Stimulated activated CD8-positive, alpha-beta memory T cell treated with anti-CD3 and anti-CD28 coated beads, Interleukin-4, amount 100 ng/mL, for 4 hours (primary cell): ENCODE data around the gene OSER1.

Experiments
- DNase-seq, 2 donors: peaks; one replicate each; pipeline ENCODE4 v3.0.0-alpha.2; 2020; ENCODE audit warnings: low read depth in 2 of 2, low spot score in 1 of 2

The OSER1 gene

DNA sequence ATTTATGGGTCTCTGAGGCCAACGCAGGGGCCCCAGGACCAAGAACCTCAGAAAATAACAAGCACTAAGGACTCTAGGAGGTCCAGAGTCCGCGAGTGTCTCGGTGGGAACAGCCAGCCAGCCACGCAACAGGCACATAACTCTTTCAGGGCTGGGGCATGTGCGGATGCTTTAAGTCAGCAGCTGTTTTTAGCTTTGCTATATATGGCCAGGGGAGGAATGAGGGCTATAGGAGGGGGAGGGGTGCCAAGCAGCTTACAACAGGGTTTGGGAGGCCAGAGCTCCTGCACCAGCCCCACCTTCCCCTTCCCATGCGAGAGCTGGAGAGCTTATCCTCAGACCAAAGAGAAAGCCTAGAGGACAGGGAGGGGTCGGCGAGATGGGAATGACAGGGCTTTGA, 29.8 kb downstream of the OSER1 start:
- no peak for DNase-seq

DNA sequence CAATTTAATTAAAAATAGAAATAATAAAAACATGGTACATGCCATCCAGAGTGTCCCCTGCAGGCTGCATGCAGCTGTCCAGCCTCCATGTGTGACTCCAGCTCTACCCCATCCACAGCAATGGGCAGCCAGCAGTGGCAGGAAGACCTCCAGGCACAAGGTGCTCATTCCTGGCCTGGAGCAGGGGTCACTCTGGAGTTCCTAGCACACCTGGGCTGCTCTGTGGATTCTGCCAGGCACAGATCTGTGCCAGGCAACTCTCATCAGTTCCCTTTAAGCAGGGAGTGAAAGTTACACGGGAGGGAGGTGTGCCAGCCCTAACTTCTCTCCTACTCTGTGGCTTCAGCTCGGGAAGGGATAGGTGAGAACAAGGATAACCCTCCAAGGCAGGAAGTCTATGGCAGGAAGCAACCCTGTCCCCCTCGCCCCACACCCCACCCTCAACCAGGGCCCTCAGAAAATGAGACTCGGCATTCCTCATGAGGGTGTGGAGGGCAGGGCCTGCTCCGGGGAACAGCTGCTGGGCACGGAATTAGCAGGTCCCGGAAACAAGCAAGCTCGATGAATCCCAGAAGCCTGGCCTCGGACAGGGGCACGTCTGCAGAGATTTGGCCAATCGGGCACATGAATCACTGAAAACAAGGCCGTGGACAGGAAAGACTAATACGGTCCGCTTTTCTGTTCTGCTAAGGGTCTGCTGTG, 33.6 kb downstream of the OSER1 start:
- no peak for DNase-seq

DNA sequence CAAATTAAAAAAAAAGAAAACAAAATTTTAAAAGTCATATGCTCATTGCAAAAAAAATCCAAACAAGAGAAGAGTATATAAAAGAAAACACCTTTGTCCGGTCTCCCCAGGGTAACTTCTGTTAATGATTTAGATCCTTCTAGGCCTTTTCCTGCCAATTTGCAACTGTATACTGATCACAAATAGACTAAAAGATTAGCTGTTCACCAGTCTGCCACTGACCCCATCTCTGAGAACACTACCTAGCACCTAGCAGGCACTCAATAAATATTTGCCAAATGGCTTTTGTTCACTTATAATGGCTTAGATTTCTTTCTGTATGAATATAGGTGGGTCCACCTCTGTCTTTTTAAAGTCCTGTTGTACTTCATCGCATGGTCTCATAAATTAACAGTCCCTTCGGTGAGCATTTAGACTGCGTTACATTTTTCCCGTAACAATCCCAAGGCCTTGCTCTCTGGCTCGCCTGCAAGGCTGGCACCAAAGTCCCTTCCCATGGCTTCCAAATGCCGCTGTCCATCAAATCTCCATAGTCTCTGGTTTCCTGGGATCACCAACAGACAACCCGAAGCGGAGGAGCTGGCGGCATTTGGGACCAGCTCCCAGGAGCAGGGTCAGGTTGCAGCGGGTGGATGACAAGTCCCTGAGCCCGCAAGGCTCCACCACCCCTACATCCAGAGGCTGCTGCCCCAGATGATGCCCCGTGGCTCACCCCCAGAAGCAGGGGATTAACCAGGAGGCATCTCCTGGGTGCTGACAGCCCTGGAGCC, 35.4 kb downstream of the OSER1 start:
- DNase-seq, result no peak

DNA sequence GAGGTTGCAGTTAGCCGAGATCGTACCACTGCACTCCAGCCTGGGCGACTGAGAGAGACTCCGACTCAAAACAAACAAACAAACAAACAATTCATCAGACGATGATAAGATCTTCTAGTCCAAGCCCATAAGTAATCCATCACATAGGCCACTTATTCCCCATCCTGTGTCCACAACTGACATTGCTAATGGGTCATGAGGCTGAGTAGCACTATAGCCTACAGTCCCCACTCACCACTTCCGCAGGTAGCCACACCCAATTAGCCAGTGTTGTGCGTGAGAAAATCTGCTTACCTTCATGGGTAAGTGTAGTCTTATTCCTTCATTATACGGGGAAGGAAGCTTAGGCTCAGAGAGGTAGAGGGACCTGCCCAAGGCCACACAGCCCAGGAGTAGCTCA, 36.7 kb downstream of the OSER1 start:
- DNase-seq, result no peak

DNA sequence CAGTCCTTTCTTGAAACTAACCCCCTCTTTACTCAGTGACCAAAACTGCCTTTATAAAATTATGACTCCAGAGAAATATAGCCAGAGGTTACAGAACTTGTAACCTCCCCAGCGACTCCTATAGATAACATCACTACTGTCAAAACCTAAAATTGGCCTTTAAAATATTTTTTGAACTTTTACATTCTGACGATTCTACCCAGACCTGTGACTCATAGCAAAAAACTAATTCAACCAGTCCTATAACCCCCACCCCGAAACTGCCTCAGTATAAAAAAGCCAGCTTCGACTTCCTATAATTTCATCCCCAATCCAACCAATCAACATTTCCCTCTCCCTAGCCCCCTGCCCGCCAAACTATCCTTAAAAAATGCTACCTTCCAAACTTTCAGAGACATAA, 37.5 kb downstream of the OSER1 start:
- no peak for DNase-seq

DNA sequence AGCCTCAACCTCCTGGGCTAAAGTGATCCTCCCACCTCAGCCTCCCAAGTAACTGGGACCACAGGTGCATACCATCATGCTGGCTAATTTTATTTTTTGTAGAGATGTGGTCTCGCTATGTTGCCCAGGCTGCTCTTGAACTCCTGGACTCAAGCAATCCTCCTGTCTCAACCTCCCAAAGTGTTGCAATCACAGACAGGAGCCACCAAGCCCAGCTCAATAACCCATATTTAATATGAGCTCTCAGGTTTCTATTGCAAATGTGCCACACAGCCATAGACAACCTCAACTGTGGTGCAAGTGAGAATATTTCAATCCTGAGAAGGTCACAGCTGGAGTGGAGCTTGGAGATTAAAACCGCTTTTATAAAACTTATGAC, 38.0 kb downstream of the OSER1 start:
- DNase-seq, result no peak

DNA sequence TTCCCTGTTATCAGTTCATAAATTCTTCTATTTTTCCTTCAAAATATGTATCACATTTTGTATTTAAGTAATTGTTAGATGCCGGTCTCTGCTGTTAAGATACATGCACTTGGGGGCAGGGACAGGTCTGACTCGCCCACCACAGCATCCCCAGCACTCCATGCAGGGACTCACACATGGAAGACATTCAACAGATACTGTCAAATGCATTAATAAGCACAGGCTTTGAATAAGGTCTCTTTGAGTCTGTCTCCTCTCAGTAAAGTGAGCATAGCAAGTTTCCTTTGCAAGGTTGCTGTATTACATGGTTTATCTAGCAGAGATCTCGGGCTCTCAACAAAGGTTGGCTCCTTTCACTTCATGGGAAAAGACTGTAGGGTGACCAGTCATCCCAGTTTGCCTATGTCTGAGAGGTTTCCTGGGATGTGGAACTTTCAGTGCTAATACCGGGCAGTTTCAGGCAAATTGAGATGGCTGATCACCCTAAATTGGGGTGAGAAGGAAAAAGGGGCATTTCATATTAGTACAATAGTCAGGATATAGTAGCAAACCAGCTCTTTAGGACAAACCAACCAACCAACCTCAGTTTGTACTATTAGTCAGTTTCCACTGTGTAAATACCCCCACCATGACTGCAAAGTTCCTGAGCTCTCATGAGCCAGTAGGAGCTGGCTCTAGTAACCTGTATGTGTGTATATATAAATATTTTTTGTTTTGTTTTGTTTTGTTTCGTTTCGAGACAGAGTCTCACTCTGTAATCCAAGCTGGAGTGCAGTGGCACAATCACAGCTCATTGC, 38.6 kb downstream of the OSER1 start:
- no peak for DNase-seq

DNA sequence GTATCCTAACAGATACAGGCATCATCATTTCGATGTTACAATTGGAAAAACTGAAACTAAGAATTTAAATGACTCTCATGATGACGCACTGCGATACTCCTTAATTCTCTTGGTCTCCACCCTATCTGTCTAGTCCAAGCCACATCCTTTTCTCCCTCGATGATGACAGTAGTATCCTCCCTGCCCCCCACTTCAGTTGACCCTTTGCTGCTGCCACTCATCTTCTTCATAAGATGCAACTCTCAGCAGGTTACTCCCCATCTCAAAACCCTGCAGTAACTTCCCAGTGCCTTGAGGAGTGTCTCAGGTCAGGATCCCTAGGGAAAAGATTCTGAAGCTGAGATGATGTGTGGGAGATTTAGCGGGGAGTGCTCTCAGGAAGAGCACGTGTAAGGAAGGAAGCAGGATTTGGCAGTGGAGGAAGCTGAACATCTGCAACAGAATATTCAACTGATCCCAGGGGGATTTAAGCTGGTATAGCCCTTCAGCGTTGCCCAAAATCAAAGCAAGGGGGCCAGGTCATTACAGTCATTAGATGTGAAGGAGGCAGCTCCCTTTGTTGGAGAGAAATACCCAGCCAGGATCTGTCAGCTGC, 39.7 kb downstream of the OSER1 start:
- DNase-seq, result no peak

DNA sequence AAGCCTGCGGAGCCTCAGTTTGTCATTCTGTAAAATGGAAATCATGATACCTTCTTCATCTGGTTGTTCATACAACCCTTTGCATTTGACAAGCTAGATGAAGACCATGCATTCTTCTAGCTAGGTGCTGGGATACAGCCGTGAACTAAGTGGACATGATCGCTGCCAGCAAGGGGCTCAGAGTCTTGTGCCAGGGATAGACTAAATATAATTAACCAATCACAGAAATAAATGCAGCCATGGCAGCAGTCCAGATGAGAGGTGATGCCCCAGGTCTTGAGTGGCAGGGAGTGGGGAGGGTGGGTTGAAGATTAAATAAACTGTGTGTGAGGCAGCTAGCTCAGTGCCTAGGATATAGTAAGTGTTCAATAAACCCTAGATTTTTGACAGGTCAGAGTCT, 42.8 kb downstream of the OSER1 start:
- no peak for DNase-seq

DNA sequence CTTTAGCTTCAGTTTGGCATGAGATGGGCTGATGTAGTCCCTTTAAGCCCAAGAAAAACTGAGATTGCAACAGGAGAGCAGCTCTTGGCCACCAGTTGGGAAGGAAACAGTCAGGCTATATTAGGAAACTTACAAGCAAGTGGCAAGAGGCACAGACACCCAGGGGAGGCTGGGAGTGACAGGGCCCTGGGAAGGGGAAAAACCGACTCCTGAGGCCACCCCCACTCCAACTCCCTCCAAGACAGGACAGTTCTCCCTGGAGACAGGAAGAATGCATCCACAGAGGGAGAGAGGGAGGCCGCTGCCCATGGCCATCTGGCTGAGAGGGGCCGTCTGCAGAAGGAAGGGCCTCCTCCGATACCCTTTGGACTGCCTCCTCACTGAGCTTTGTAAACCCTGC, 44.1 kb downstream of the OSER1 start:
- no peak for DNase-seq

DNA sequence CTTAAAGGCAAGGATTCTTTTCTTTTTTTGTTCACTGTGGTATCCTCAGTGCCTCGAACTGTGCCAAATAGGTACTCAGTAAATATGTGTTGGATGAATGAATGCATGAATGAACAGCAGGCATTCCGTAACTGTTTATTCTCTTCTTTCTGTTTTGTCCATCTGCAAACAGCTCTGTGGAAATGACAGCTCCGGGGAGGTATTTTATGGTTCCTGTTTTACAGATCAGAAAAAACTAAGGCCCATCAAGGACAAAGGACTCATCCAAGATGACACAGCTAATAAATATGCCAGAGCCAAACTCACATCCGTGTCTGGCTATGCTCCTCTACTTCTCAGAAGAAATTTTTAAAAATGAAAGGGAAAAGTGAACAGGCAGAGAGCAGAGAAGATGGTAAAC, 44.6 kb downstream of the OSER1 start:
- DNase-seq, result no peak

DNA sequence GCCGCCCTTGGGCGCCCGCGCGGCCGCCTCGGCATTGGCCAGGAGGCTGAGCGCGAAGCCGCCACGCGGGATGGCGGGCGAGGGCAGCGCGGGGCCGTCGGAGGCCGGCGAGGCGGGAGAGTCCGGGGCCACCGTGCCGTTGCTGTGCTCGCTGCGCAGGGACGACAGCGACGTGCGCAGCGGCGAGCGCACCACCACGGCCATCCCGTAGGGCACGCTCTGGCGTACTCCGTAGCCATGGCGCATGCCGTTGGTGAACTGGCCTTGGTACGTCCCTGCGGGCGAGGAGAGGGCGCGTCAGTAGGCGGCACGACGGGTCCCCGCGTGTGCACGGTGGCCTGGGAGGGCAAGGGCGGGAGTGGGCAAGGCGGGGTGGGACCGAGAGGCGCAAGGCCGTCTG, 50.4 kb downstream of the OSER1 start:
- DNase-seq, result no peak

DNA sequence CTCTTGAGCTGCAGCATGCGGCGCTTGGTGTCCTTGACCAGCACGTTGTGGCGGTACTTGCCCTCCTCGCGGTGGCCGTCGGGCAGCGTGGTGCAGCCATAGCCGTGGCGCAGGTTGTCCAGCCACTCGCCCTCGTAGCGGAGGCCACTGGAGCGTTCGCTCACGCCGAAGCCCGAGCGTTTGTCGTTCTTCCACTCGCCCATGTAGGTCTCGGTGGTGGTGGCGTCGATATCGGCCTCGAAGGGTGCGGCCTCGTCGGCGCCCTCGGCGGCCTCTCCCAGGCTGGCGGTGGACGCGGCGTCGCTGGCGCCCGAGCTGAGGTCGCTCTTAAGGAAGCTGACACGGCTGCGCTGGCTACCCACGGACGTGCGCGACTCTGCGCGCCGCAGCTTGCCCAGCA, 50.9 kb downstream of the OSER1 start:
- DNase-seq, result no peak

DNA sequence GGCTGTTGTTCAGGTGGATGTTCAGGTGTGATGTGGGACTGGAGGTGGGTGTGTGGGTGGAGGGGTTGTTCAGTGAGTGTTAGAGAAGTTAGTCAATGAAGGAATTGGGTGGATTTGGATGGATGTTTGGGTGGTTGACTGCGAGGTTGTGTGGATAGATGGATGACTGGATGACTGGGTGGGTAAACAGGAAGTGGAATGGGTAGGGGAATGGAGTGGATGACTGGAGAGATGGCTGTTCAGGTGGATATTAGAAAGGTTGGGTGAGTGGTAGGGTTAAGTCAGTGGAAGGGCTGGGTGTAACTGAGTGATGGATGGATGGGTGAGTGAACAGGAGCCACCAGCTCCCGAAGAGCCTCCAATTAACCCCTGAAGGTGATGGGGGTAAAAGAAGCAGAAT, 51.4 kb downstream of the OSER1 start:
- DNase-seq, result no peak

DNA sequence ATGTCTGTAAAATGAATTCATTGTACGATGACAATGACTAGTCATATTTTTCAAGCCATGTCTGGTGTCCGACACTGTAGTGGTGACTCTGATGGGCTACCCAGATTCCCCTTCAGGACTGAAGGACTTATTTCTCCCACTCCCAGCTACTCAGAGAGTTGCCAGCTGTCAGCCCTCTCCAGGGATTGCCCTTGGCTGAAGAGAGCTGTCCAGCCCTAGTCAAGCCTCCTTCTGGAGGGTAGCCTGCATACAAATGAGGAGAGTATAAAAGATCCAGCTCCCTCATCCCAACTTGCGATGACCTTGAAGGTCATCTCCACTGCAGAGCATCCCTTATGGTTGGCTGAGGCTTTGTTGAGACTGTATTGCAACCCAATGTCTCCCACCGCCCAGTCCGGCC, 53.5 kb downstream of the OSER1 start:
- no peak for DNase-seq

DNA sequence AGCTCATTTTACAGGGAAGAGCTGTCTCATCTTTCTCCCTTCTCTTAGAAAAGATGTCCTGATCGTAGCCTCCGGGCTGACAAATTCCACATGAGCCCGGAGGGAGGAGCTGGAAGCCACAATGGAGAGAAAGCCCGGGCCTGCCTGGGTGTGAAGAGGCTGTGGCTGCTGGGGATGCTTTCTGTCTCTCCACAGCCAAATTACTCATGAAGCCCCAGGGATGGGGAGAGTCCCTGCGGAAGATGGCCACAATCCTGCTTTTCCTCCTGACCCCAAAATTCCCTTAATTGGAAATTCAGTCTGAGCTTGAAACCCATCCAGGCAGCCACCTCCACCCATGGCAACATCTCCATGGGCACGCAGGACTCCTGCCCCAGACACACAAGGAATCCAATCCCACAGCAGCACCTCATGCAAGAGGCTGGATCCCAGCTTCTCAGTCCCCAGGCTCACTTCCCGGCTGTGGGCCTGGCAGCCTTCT, 56.0 kb downstream of the OSER1 start:
- DNase-seq, result no peak

DNA sequence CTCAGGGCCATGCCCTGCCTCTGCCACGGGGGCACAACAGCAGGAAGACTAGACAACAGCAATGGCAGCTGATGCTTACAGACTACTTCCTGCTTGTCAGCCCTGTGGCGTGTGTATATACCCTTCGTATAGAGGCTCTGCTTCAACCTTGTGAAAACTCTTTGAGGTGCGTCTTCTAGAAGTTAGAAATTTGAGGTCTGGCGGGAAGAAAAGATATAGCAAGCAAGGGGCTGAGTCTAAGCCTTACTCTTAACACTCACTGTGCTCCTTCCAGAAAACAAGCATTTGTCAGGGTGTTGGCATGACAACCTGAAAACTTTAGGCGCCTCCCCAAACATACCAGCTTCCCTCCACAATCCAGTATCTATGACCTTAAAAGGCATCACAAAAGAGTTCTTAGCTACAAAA, 56.9 kb downstream of the OSER1 start:
- DNase-seq, result no peak

DNA sequence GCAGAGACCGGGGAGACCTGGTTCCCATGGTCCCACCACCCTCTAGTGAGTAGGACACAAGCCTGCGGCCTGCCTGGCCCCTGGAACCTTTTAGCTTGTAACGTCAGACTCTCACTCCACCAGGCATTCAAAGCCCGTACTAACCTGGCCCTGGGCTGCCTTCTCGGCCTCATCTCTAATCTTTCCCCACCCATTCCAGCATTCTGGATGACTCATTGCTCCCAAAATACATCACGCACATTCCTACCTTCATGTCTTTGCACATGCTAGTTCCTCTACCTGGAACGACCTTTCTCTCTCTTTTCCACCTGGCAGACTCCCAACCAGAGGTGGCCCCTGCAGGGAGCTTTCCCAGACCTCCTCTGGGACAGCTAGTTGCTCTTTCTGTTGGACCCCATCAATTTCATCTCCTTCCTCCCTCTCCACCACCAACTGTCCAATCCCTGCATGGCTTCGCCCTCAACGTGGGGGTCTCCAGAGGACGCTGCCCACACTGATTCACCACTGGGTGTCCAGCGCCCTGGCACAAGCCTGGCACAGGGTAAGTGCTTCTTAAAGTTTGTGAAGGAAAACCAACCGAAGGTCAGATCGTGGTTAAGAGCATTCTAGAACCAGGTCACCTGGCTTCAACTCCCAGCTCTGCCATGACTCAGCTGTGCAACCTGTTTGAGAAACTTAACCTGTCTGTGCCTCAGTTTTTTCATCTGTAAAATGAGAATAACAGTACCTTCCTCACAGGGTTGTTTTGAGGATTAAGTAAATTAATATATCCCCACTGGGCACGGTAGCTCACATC, 58.8 kb downstream of the OSER1 start:
- no peak for DNase-seq

DNA sequence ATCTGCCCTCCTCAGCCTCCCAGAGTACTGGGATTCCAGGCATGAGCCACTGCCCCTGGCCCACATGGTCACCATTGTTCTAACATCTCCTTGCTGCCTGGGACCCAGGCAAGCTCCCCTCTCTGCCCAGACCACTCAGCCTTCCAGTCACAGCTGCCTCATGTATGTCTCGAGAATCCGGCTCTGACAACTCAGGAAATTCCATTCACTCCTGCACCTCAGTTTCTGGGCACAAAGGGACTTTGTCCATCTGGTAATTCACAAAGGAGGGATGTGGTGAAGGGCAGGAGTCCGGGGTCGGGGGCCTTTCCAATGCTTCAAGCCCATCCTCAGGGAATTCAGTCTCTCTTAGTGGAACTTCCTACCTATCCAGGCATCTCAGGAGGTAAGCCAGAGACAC, 64.3 kb downstream of the OSER1 start:
- DNase-seq, result no peak
